GM19043 (cell line): ENCODE results near the gene GRIPAP1.

Experiments used
- ATAC-seq: cut with Tn5 transposase; IDR thresholded peaks from one replicate; pipeline ENCODE4 v1.9.1; 2021; ENCODE audit warnings: low read depth; ENCODE audit not compliant: unreplicated experiment

Gene GRIPAP1

DNA sequence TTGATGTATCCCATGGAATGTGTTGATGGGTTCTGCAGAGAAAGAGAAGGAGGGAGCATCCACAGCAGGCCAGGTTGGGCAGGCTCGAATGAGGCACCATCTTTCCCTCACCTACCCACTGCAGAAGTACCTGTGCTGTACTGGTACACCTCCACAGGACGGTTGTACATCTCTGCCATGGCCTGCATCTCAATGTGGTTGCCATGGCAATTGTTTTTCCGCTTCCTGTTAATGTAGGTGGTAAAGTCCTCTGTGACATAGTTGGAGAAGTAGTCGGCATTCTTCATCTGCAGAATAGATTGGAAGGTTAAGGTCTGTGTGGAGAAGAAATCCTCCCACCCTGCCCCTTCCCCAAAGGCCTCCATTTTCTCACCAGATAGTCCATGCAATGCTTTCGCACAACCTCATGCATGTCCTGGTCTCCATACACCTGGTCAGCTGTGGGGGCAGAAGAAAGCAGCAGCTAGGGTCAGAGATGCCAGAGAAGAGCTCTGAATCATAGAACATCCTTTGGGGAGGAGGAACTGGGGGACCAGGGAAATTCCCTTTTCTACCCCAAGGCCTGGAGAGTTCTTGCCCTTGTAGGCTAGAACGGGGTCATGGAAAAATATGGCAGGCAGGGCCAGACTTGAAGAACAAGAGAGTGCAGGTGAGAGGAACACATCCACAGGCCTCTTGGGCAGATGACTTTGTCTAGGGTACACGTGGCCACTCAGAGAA, 67.3 kb downstream of the GRIPAP1 start:
- ATAC-seq: no peak

DNA sequence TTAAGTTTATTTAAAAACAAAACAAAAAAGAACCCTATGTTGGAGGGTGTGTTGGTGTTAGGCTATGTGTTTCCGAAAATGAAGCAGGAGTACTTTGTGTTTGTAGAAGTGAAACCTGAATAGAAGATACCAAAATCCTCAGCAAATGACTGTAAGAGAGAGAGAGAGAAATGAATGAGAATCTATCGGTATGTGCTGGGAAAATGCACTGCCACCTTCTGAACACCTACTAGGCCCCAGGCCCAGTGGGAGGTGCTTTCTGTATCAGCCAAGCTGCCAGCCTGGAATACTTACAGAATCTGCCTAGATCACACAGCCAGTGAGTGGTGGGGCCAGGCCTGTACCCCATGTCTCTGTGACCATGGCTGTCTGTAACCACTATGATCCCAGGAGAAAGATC, 68.3 kb downstream of the GRIPAP1 start:
- no peak for ATAC-seq

DNA sequence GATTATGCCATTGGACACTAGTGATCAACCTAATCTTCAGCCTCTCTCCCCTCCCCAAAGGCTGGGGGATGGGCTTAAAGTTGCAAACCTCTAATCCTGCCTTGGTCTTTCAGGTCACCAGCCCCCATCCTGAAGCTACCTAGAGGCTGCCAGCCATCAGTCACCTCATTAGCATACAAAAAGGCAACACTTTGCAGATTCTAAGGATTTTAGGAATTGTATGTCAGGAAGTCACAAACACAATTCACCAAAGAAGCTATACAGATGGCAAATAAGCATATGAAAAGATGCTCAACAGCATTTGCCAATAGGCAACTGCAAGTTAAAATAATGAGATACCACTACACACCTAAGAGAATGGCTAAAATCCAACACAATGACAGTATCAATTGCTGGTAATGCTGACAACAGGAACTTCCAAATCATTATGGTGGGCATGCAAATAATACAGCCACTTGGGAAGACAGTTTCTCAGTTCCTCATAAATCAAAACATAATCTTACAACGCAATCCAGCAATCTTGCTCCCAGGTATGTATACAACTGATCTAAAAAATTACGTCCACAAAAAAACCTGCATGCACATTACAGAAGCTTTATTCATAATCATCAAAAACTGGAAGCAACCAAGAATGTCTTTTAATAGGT, 74.2 kb downstream of the GRIPAP1 start:
- no peak for ATAC-seq

DNA sequence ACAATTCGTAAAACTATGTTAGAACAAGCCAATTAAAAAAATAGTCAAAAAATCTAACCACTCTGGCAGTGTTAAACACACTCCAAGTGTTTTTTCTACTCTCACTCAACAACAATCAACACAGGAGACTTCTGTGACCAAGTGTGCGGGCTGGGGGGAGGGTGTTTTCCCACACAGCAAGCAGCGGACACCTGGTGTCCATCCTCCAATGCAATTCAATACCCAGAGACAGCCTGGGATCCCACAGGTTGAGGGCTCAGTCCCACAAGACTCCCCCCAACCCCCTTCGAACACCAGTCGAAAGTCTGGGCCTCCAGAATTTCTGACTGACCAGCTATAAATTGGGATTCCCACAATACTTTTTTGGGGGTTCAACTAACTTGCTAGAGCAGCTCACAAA, 74.9 kb downstream of the GRIPAP1 start:
- no peak for ATAC-seq

DNA sequence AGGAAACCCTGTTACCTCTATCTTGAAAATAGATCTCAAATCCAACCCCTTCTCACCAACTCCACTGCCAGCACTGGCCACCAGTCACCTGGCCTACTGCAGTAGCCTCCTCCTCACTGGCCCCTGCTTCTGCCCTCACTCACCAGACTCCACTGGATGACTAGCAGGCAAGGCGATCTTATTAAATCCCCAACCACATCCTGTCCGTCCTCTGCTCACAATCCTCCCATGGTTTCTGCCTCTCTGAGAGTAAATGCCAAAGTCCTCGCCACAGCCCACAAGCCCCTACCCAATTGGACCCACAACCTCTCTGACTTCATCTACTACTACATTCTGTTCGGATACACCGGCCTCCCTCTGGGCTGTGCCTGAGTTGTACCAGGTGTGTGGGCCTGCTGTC, 77.8 kb downstream of the GRIPAP1 start:
- ATAC-seq: no peak

DNA sequence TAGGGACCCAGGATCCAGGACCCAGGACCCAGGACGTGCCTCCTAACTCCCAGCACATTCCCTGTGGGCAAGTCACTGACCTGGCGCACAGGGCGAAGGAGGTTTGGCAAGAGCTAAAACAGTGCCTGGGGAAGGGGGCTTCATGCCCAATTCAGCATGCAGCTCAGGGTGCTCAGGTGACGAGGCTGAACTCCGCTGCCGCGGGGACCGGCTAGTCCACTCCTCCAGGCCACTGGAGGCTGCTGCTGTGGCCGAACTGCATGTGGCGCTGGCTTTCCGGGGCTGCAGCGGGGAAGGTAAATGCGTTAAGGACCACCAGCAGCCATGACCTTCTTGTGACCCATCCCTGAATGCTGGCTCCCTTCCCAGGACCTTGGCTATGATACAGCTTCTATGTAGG, 78.3 kb downstream of the GRIPAP1 start:
- no peak for ATAC-seq
